Activated T-cell treated with anti-CD3 and anti-CD28 coated beads, Interleukin-2, amount 50 U/mL, for 72 hours (primary cell): ENCODE measurements around the gene LRRTM3. TPM values are rescaled to one million over a fixed set of nuclear protein-coding genes. Genes with fewer than 3 reads are reported as not detected.

Experiments
- ATAC-seq, 2 donors: fragments of 150-1000 bp; cut with Tn5 transposase; replicated peaks in 1 of 2; 2 replicates each; pipeline ENCODE4 v1.10.0; 2021; ENCODE audit warnings: moderate library complexity in 2 of 2, mild to moderate bottlenecking in 1 of 2
- DNase-seq, 2 donors: peaks; one replicate each; pipeline ENCODE4 v3.0.0; 2021 to 2022; ENCODE audit warnings: mixed read lengths in 1 of 2
- H3K27ac Mint-ChIP-seq: one replicate; pipeline ENCODE4 v1.8.0; 2022; ENCODE audit warnings: mild to moderate bottlenecking, moderate library complexity, mixed read lengths
- H3K27me3 Mint-ChIP-seq: one replicate; pipeline ENCODE4 v1.8.0; 2022; ENCODE audit warnings: low read depth, mixed read lengths
- H3K36me3 Mint-ChIP-seq, 2 donors: one replicate each; pipeline ENCODE4 v1.8.0; 2022; ENCODE audit warnings: mixed read lengths in 2 of 2, mild to moderate bottlenecking in 1 of 2; ENCODE audit not compliant: insufficient read depth in 2 of 2
- H3K4me1 Mint-ChIP-seq: one replicate; pipeline ENCODE4 v1.8.0; 2022; ENCODE audit warnings: low read depth, mixed read lengths
- H3K4me3 Mint-ChIP-seq, 2 donors: one replicate each; pipeline ENCODE4 v1.8.0; 2022; ENCODE audit warnings: mild to moderate bottlenecking in 2 of 2, mixed read lengths in 2 of 2, moderate library complexity in 2 of 2
- H3K9me3 Mint-ChIP-seq, 2 donors: one replicate each; pipeline ENCODE4 v1.8.0; 2022; ENCODE audit warnings: mixed read lengths in 2 of 2
- total RNA-seq, 2 donors: library from RNA; stranded (reverse); gene quantifications; one replicate each; pipeline ENCODE4 v1.2.3, GENCODE V29; 2022

Gene LRRTM3
- total RNA-seq, 2 donors from 2014 or later = not detected

GRCh38 chr10:67075491-67075971, 149.7 kb downstream of the LRRTM3 start:
- Mint-ChIP-seq H3K9me3 (peaks cover 2 to 8% of the 10 kb centered on the region in 2 donors), H3K36me3 (no peaks in the 10 kb centered on the region), H3K4me1 (no peaks in the 10 kb centered on the region), H3K4me3 (no peak overlapping the region), H3K27me3 (no peaks in the 10 kb centered on the region), H3K27ac (no peak overlapping the region)
- ATAC-seq (no peak), DNase-seq (no peak)

- H3K4me3 Mint-ChIP-seq = no peak overlapping the region
- peaks cover 2 to 8% of the 10 kb centered on the region in 2 donors for H3K9me3 Mint-ChIP-seq
- no peaks in the 10 kb centered on the region for H3K36me3 Mint-ChIP-seq
- ATAC-seq (no peak), DNase-seq (no peak)
- H3K27ac Mint-ChIP-seq = no peak overlapping the region
- H3K27me3 Mint-ChIP-seq = no peaks in the 10 kb centered on the region
- H3K4me1 Mint-ChIP-seq = no peaks in the 10 kb centered on the region
Measured at GRCh38 chr10:67076144-67076543, 150.3 kb downstream of the LRRTM3 start.

- H3K4me1 Mint-ChIP-seq = no peaks in the 10 kb centered on the region
Measured at GRCh38 chr10:67077376-67077775, 151.5 kb downstream of the LRRTM3 start.

GRCh38 chr10:67079126-67079525, 153.3 kb downstream of the LRRTM3 start:
- H3K4me1 Mint-ChIP-seq = no peaks in the 10 kb centered on the region
- DNase-seq (no peak), ATAC-seq (no peak)
- no peaks in the 10 kb centered on the region for H3K27me3 Mint-ChIP-seq
- no peak overlapping the region for H3K4me3 Mint-ChIP-seq
- H3K27ac Mint-ChIP-seq = no peak overlapping the region
- no peaks in the 10 kb centered on the region for H3K36me3 Mint-ChIP-seq
- H3K9me3 Mint-ChIP-seq = peaks cover 2 to 4% of the 10 kb centered on the region in 2 donors

More at GRCh38 chr10:67077376-67077775, 151.5 kb downstream of the LRRTM3 start:
- DNase-seq = no peak
- no peak for ATAC-seq
- Mint-ChIP-seq H3K27ac (no peak overlapping the region), H3K9me3 (peaks cover 2 to 8% of the 10 kb centered on the region in 2 donors), H3K4me3 (no peak overlapping the region), H3K36me3 (no peaks in the 10 kb centered on the region), H3K27me3 (no peaks in the 10 kb centered on the region)

- DNase-seq (no peak), ATAC-seq (no peak)
- no peaks in the 10 kb centered on the region for H3K27me3 Mint-ChIP-seq
- no peaks in the 10 kb centered on the region for H3K36me3 Mint-ChIP-seq
- H3K4me1 Mint-ChIP-seq = no peaks in the 10 kb centered on the region
- no peak overlapping the region for H3K4me3 Mint-ChIP-seq
- no peaks in the 10 kb centered on the region for H3K9me3 Mint-ChIP-seq
- H3K27ac Mint-ChIP-seq = no peak overlapping the region
Measured at GRCh38 chr10:67086327-67087134, 160.7 kb downstream of the LRRTM3 start.

- no peak for ATAC-seq
- Mint-ChIP-seq H3K36me3 (no peaks in the 10 kb centered on the region), H3K4me3 (no peak overlapping the region), H3K9me3 (no peaks in the 10 kb centered on the region), H3K27ac (no peak overlapping the region), H3K4me1 (no peaks in the 10 kb centered on the region), H3K27me3 (no peaks in the 10 kb centered on the region)
- DNase-seq = no peak
Measured at GRCh38 chr10:67087135-67087425, 161.2 kb downstream of the LRRTM3 start.

- no peaks in the 10 kb centered on the region for H3K36me3 Mint-ChIP-seq
- H3K4me3 Mint-ChIP-seq = no peak overlapping the region
- H3K4me1 Mint-ChIP-seq = no peaks in the 10 kb centered on the region
- no peaks in the 10 kb centered on the region for H3K9me3 Mint-ChIP-seq
- no peak for ATAC-seq
- no peak overlapping the region for H3K27ac Mint-ChIP-seq
- no peak for DNase-seq
- H3K27me3 Mint-ChIP-seq = no peaks in the 10 kb centered on the region
Measured at GRCh38 chr10:67088036-67088435, 162.2 kb downstream of the LRRTM3 start.

GRCh38 chr10:67095531-67095930, 169.7 kb downstream of the LRRTM3 start:
- Mint-ChIP-seq H3K4me1 (no peaks in the 10 kb centered on the region), H3K9me3 (no peaks in the 10 kb centered on the region), H3K4me3 (no peak overlapping the region), H3K27ac (no peak overlapping the region), H3K27me3 (no peaks in the 10 kb centered on the region), H3K36me3 (no peaks in the 10 kb centered on the region)
- ATAC-seq = no peak
- no peak for DNase-seq

GRCh38 chr10:67098461-67098860, 172.6 kb downstream of the LRRTM3 start:
- Mint-ChIP-seq H3K27ac (no peak overlapping the region), H3K9me3 (no peaks in the 10 kb centered on the region), H3K27me3 (no peaks in the 10 kb centered on the region), H3K4me1 (no peaks in the 10 kb centered on the region), H3K4me3 (no peak overlapping the region), H3K36me3 (no peaks in the 10 kb centered on the region)
- no peak for ATAC-seq
- DNase-seq = no peak

GRCh38 chr10:67100951-67101350, 175.1 kb downstream of the LRRTM3 start:
- H3K27me3 Mint-ChIP-seq = no peaks in the 10 kb centered on the region
- no peaks in the 10 kb centered on the region for H3K36me3 Mint-ChIP-seq
- no peak for ATAC-seq
- no peaks in the 10 kb centered on the region for H3K4me1 Mint-ChIP-seq
- H3K9me3 Mint-ChIP-seq = no peaks in the 10 kb centered on the region
- no peak overlapping the region for H3K4me3 Mint-ChIP-seq
- H3K27ac Mint-ChIP-seq = no peak overlapping the region
- DNase-seq = no peak

- Mint-ChIP-seq H3K36me3 (no peaks in the 10 kb centered on the region), H3K4me3 (no peak overlapping the region), H3K27ac (no peak overlapping the region), H3K4me1 (no peaks in the 10 kb centered on the region), H3K27me3 (no peaks in the 10 kb centered on the region), H3K9me3 (no peaks in the 10 kb centered on the region)
- no peak for DNase-seq
- no peak for ATAC-seq
Measured at GRCh38 chr10:67107670-67108069, 181.8 kb downstream of the LRRTM3 start.

GRCh38 chr10:67110286-67110685, 184.4 kb downstream of the LRRTM3 start:
- ATAC-seq (no peak), DNase-seq (no peak)
- Mint-ChIP-seq H3K4me1 (no peaks in the 10 kb centered on the region), H3K9me3 (no peaks in the 10 kb centered on the region), H3K27ac (no peak overlapping the region), H3K36me3 (no peaks in the 10 kb centered on the region), H3K27me3 (no peaks in the 10 kb centered on the region), H3K4me3 (no peak overlapping the region)

GRCh38 chr10:67112765-67113164, 186.9 kb downstream of the LRRTM3 start:
- Mint-ChIP-seq H3K27ac (no peak overlapping the region), H3K27me3 (no peaks in the 10 kb centered on the region), H3K4me3 (no peak overlapping the region), H3K9me3 (no peaks in the 10 kb centered on the region), H3K4me1 (no peaks in the 10 kb centered on the region), H3K36me3 (no peaks in the 10 kb centered on the region)
- ATAC-seq = no peak
- no peak for DNase-seq

GRCh38 chr10:67114945-67115344, 189.1 kb downstream of the LRRTM3 start:
- ATAC-seq = no peak
- Mint-ChIP-seq H3K27me3 (no peaks in the 10 kb centered on the region), H3K4me1 (no peaks in the 10 kb centered on the region), H3K36me3 (no peaks in the 10 kb centered on the region), H3K9me3 (no peaks in the 10 kb centered on the region), H3K4me3 (no peak overlapping the region), H3K27ac (no peak overlapping the region)
- no peak for DNase-seq
